ENCODE results near the gene POT1. TPM values are rescaled to one million over a fixed set of nuclear protein-coding genes. Genes with fewer than 3 reads are reported as not detected.

The POT1 gene
- total RNA-seq, 1 donor from 2014 or later: 19.4 TPM

DNA sequence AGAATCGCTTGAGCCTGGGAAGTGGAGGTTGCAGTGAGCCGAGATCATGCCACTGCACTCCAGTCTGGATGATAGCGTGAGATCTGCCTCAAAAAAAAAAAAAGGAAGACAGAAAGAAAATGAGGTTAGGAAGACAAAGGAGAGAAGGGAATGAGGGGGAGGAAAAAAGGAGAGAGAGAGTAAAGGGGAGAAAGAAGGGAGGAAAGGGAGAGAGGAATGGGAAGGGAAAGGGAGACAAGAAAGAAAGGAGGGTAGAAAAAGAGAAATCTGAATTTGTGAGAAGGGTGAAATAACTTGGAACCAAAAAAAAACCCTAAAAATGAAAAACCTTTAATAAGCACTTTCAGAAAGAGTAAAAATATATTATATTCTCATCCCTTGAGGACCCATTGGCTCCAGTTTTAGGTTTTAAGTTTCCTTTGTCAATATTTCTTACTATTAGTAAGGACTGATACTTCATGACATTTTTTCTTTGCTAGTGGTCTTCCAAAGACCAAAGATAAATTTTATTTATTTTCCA, 54.9 kb downstream of the POT1 start:
- no peaks in the 10 kb centered on the region for H3K9me3 ChIP-seq

GRCh38 chr7:124857672-124858235, 71.9 kb downstream of the POT1 start:
- Histone ChIP-seq H3K36me3 (no peaks in the 10 kb centered on the region), H3K9me3 (no peaks in the 10 kb centered on the region), H3K4me3 (no peak overlapping the region), H3K27me3 (ENCODE audit: low read depth) (no peaks in the 10 kb centered on the region), H3K27ac (no peak overlapping the region), H3K4me1 (no peaks in the 10 kb centered on the region)
- TF ChIP-seq, protein P1, sequence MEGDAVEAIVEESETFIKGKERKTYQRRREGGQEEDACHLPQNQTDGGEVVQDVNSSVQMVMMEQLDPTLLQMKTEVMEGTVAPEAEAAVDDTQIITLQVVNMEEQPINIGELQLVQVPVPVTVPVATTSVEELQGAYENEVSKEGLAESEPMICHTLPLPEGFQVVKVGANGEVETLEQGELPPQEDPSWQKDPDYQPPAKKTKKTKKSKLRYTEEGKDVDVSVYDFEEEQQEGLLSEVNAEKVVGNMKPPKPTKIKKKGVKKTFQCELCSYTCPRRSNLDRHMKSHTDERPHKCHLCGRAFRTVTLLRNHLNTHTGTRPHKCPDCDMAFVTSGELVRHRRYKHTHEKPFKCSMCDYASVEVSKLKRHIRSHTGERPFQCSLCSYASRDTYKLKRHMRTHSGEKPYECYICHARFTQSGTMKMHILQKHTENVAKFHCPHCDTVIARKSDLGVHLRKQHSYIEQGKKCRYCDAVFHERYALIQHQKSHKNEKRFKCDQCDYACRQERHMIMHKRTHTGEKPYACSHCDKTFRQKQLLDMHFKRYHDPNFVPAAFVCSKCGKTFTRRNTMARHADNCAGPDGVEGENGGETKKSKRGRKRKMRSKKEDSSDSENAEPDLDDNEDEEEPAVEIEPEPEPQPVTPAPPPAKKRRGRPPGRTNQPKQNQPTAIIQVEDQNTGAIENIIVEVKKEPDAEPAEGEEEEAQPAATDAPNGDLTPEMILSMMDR (IDR thresholded peaks at IDR 0.05): no peak
- ATAC-seq: no peak
- intact Hi-C loops (cut with DNase I): no loop called here
- DNase-seq: no peak

More for the DNA sequence above, 54.9 kb downstream of the POT1 start:
- DNase-seq: no peak
- Histone ChIP-seq H3K27ac (no peak overlapping the region), H3K4me1 (no peaks in the 10 kb centered on the region), H3K4me3 (no peak overlapping the region), H3K36me3 (no peaks in the 10 kb centered on the region), H3K27me3 (ENCODE audit: low read depth) (no peaks in the 10 kb centered on the region)
- intact Hi-C loops (cut with DNase I): no loop called here
- no peak for ATAC-seq
- TF ChIP-seq, protein P1 (IDR thresholded peaks at IDR 0.05): no peak

DNA sequence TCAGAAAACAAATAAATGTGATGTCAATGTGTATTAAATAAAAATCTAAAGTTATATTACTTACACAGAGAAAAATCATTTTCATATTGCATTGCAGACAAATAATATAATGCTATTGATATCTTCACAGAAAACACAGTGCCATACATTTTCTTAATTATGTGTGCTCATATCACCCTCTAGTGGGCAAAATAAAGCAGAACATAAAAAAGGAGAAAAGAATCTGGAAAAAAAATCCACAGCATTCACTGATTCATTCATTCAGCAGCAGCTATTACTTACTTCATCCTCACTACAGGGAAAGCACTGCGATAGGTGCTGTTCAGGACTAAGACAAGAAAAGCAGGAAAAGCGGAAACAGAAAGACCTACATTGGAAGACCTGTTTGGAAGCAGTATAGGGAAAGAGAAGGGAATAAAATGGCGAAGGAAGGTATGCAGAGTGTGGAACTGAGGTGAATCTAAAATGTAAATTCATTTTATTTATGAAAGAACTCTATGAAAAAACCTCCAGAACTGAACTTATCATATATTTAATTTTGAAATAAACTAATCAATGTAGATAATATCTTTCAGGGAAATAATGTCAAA, 73.2 kb downstream of the POT1 start:
- intact Hi-C loops (cut with DNase I): no loop called here

GRCh38 chr7:124843336-124843735, 86.3 kb downstream of the POT1 start:
- Histone ChIP-seq H3K27ac (no peak overlapping the region), H3K27me3 (ENCODE audit: low read depth) (no peaks in the 10 kb centered on the region), H3K9me3 (no peaks in the 10 kb centered on the region), H3K36me3 (peaks cover 26% of the 10 kb centered on the region), H3K4me3 (no peak overlapping the region), H3K4me1 (no peaks in the 10 kb centered on the region)
- TF ChIP-seq, protein P1 (IDR thresholded peaks at IDR 0.05): no peak
- intact Hi-C loops (cut with DNase I): no loop called here
- ATAC-seq (no peak), DNase-seq (no peak)

More for the DNA sequence above, 73.2 kb downstream of the POT1 start:
- no peak for ATAC-seq
- Histone ChIP-seq H3K27me3 (ENCODE audit: low read depth) (no peaks in the 10 kb centered on the region), H3K9me3 (no peaks in the 10 kb centered on the region), H3K27ac (no peak overlapping the region), H3K4me3 (no peak overlapping the region), H3K36me3 (no peaks in the 10 kb centered on the region), H3K4me1 (no peaks in the 10 kb centered on the region)
- DNase-seq: no peak
- TF ChIP-seq, protein P1 (IDR thresholded peaks at IDR 0.05): peak; percentile 62

DNA sequence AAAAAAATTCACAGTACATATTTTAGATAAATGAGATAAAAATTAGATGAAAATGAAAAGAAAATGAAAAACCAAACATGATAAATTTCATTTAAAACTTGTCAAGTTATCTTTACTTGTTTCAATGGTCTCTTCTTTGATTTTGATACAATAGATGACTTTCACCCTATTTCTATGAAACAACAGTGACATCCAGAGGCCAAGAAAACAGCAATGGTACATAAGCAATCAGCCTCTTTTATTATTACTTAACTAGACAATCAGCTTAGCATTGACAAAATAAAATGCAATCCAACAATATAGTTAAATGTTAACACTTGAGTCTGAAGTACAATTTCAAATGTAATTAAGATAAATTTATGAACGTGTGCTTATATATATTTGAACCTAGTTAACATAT, 89.2 kb downstream of the POT1 start:
- no peak overlapping the region for H3K27ac ChIP-seq
- DNase-seq: no peak
- H3K36me3 ChIP-seq: peaks cover 10% of the 10 kb centered on the region
- TF ChIP-seq, protein P1 (IDR thresholded peaks at IDR 0.05): no peak
- no peaks in the 10 kb centered on the region for H3K4me1 ChIP-seq
- H3K4me3 ChIP-seq: no peak overlapping the region
- H3K27me3 ChIP-seq (ENCODE audit: low read depth): no peaks in the 10 kb centered on the region
- no peak for ATAC-seq
- intact Hi-C loops (cut with DNase I): no loop called here
- no peaks in the 10 kb centered on the region for H3K9me3 ChIP-seq
